Stimulated activated CD4-positive, alpha-beta T cell treated with anti-CD3 and anti-CD28 coated beads, Interleukin-1b, Interleukin-23, amount 100 ng/mL, for 24 hours (primary cell): ENCODE measurements around the gene DNMT1.
A peak's percentile ranks its signal among the peaks of the same experiment; 100 is the strongest.
"Not testable (repeated sequence)": the region's sequence is repeated elsewhere in the genome, so short reads cannot be mapped to it uniquely, and the experiment has no call there.

Experiments used
- DNase-seq, 4 experiments: peaks; one replicate each; pipeline ENCODE4 v3.0.0-alpha.2; 2020; ENCODE audit warnings: low read depth in 4 of 4, low spot score in 1 of 4

The DNMT1 gene

GRCh38 chr19:10222201-10222890 lies 27.6 kb upstream of the DNMT1 start:
- DNase-seq: no peak

GRCh38 chr19:10220695-10221094 lies 25.9 kb upstream of the DNMT1 start:
- DNase-seq: no peak

- DNase-seq: no peak
Observed at GRCh38 chr19:10219678-10220077, 24.9 kb upstream of the DNMT1 start.

GRCh38 chr19:10217085-10217484 lies 22.3 kb upstream of the DNMT1 start:
- no peak for DNase-seq

- no peak for DNase-seq
Observed at GRCh38 chr19:10214784-10215183, 20.0 kb upstream of the DNMT1 start.

- no peak for DNase-seq
Observed at GRCh38 chr19:10211691-10212090, 16.9 kb upstream of the DNMT1 start.

GRCh38 chr19:10211061-10211460 lies 16.3 kb upstream of the DNMT1 start:
- no peak for DNase-seq

GRCh38 chr19:10209315-10209714 lies 14.6 kb upstream of the DNMT1 start:
- no peak for DNase-seq

- DNase-seq: no peak
Observed at GRCh38 chr19:10207026-10207425, 12.3 kb upstream of the DNMT1 start.

GRCh38 chr19:10206226-10206885 lies 11.6 kb upstream of the DNMT1 start:
- DNase-seq: no peak

- no peak for DNase-seq
Observed at GRCh38 chr19:10205636-10206035, 10.9 kb upstream of the DNMT1 start.

GRCh38 chr19:10203686-10204085 lies 8.9 kb upstream of the DNMT1 start:
- no peak for DNase-seq

GRCh38 chr19:10201176-10201575 lies 6.4 kb upstream of the DNMT1 start:
- no peak for DNase-seq

GRCh38 chr19:10200101-10200500 lies 5.3 kb upstream of the DNMT1 start:
- DNase-seq: not testable (repeated sequence)

- DNase-seq: not testable (repeated sequence)
Observed at GRCh38 chr19:10198889-10199644, 4.3 kb upstream of the DNMT1 start.

- DNase-seq: no peak
Observed at GRCh38 chr19:10195199-10195519, 406 bp upstream of the DNMT1 start.

- peak in 3 of 4 experiments; percentile 7 to 26 (median 11) for DNase-seq
Observed at GRCh38 chr19:10193790-10194499, 808 bp downstream of the DNMT1 start.

GRCh38 chr19:10192922-10193321 lies 1.8 kb downstream of the DNMT1 start:
- DNase-seq: no peak

- no peak for DNase-seq
Observed at GRCh38 chr19:10191347-10191746, 3.4 kb downstream of the DNMT1 start.

- no peak for DNase-seq
Observed at GRCh38 chr19:10190026-10190425, 4.7 kb downstream of the DNMT1 start.

GRCh38 chr19:10189616-10190015 lies 5.1 kb downstream of the DNMT1 start:
- no peak for DNase-seq

GRCh38 chr19:10187315-10187714 lies 7.4 kb downstream of the DNMT1 start:
- DNase-seq: no peak
